Occipital lobe (tissue), 2 donors: ENCODE results near the gene CHPF2. TPM values are rescaled to one million over a fixed set of nuclear protein-coding genes. Genes with fewer than 3 reads are reported as not detected.

Experiments
- DNase-seq: peaks from one replicate; lab custom pipeline; 2025; lab: John Stamatoyannopoulos, UW
- total RNA-seq: library from RNA; depleted of rRNA; stranded (reverse); fragments of >200 nt; gene quantifications from one replicate; pipeline ENCODE4 v1.2.3, GENCODE V29; 2014

CHPF2 gene
- 19.0 TPM for total RNA-seq

- peak; percentile 88 for DNase-seq
Observed at GRCh38 chr7:151232091-151232916, at the start of gene CHPF2. CHPF2 (plus strand) TSS chr7:151232483; CDS start chr7:151234012, 1,529 bp downstream.

GRCh38 chr7:151185762-151186639, 46.3 kb upstream of the CHPF2 start:
- DNase-seq = no peak

GRCh38 chr7:151186640-151187408, 45.5 kb upstream of the CHPF2 start, which contains the start of gene ASB10:
ASB10 (minus strand) TSS chr7:151187250; CDS start chr7:151187130, 120 bp downstream.
- DNase-seq = no peak

- no peak for DNase-seq
Observed at GRCh38 chr7:151187409-151188251, 44.7 kb upstream of the CHPF2 start.

GRCh38 chr7:151188252-151188542, 44.1 kb upstream of the CHPF2 start:
- DNase-seq = no peak

- DNase-seq = no peak
Observed at GRCh38 chr7:151189038-151189437, 43.2 kb upstream of the CHPF2 start.

GRCh38 chr7:151191544-151191943, 40.7 kb upstream of the CHPF2 start:
- no peak for DNase-seq

GRCh38 chr7:151192002-151192539, 40.2 kb upstream of the CHPF2 start:
- DNase-seq = no peak

- DNase-seq = no peak
Observed at GRCh38 chr7:151193203-151193978, 38.9 kb upstream of the CHPF2 start.

- no peak for DNase-seq
Observed at GRCh38 chr7:151194188-151194587, 38.1 kb upstream of the CHPF2 start.

GRCh38 chr7:151195616-151196450, 36.5 kb upstream of the CHPF2 start:
- DNase-seq = no peak

GRCh38 chr7:151197932-151198331, 34.4 kb upstream of the CHPF2 start:
- DNase-seq = no peak

GRCh38 chr7:151198945-151199848, 33.1 kb upstream of the CHPF2 start:
- no peak for DNase-seq

GRCh38 chr7:151201344-151201743, 30.9 kb upstream of the CHPF2 start:
- no peak for DNase-seq

GRCh38 chr7:151201751-151202150, 30.5 kb upstream of the CHPF2 start:
- no peak for DNase-seq

GRCh38 chr7:151202836-151203235, 29.4 kb upstream of the CHPF2 start:
- DNase-seq = no peak

GRCh38 chr7:151204383-151205032, 27.8 kb upstream of the CHPF2 start:
- DNase-seq = no peak
